COR-L47 (cell line): ENCODE data around the gene GSTM2.

Experiments used
- DNase-seq: peaks from one replicate; lab custom pipeline; 2025; lab: John Stamatoyannopoulos, UW

GSTM2 gene

DNA sequence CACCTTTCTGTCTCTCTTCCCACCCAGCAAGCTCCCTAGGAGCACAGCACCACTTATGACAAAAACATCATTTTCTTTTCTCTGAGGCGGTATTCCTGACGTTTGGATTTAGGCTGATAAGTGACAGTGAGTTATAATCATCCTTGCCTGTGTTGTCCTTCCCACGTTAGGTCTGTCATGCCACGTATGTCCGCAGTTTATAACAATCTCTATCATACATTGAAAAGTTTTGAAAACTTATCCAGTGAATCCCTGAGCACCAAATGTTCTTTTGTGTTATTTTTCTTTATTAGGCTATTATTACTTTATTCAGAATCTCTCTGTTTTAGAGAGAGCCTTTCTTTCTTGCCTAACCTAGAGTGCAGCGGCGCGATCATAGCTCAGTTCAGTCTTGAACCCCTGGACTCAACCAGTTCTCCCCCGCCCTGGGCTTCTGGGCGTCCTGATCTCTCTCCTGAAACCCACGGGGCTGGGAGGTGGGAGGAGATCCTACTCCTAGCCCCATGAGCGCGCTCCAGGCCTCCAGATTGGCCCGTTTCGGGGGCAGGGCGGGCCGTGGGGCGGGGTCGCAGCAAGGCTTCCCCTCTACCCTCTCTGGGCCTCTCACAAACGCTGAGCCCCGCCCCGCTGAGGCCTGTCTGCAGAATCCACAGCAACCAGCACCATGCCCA, at the start of gene GSTM2:
TSS of gene GSTM2 (plus strand) at position 606 of the 671 bp plus-strand sequence. CDS start at position 665, 59 bp downstream.
- no peak for DNase-seq

DNA sequence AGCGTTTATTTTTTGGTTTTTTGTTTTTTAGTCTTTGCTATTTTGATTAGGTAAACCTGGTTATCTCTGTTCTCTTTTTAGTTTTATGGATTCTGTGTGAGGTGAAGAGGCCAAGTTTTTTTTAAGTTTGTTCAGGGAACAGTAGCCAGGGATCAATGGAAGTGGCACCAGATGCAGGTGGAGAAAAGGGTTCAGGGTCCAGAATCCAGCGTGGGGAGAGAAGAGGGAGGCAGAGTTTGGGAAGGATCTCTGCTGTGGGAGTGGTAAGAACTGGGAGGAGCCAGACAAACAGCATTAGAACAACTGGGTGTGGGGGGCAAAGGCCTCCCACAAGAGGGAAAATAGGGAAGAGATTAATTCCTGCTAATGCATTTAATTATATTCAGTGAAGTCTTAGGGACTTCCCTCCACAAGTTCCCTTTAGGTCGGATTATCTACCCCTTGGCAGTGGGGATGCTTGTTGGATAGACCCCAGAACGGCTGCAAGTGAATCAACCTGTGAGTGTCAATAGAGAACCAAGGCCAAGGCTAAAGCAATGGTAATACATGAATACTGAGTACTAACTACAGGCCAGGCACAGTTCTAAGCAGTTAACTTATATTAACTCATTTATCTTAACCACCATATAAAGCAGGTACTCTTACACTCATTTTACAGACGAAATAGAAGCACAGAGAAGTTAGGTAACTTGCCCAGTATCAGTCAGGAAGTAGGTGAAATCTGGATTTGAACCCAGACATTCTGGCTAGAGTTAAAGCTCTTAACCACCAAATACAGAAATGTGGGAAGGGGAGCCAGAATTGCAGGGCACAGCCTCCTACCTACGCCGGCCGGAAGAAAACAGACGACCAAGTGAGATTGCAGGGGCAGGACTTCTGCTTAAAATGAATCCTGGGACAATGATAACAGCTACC, 48.9 kb upstream of the GSTM2 start:
- no peak for DNase-seq

DNA sequence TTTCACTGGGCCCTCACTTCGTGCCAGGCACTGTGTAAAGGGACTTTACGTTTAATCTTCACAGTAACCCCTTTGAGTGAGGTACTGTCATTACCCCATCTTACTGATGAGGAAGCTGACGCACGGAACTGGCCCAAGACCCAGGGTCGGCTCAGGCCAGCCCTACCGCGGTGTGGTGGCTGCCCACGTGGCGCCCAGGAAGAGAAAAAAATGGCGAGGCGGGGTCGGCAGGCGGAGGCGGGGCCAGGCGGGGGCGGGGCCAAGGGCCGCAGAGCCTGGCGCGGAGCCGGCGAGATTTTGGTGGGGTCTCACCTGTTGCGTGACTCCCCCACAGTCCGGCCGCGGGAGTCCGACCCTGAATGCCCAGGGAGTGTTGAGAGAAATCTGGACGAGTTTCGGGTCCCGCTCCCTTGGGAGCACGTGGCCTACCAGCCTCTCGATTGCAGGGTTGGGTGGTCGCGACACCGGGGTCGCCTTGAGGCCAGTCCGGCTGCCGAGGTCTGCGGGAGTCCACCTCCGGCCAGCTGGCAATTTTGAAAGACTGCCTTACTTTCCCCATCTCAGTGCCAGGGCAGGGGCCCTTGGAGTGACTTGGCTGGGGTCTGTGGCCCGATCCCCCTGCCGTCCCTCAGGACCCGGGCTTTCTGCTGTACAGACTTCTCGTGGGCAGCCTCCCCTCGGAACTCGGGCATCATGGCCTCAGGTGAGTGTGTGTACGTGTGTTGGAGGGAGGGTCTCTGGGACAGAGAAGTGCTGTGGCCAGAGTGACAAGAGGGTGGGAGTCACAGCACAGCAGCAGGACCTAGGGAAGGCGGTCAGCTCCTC, 48.1 kb upstream of the GSTM2 start, which contains the start of the genes AMPD2 and GNAT2:
TSS of gene AMPD2 (plus strand) at position 262 of the 825 bp plus-strand sequence. CDS start 1,339 bp downstream, outside the sequence.
TSS of gene GNAT2 (minus strand) at position 41 of the 825 bp plus-strand sequence. CDS start 6,746 bp downstream, outside the sequence.
- DNase-seq = peak; percentile 57

DNA sequence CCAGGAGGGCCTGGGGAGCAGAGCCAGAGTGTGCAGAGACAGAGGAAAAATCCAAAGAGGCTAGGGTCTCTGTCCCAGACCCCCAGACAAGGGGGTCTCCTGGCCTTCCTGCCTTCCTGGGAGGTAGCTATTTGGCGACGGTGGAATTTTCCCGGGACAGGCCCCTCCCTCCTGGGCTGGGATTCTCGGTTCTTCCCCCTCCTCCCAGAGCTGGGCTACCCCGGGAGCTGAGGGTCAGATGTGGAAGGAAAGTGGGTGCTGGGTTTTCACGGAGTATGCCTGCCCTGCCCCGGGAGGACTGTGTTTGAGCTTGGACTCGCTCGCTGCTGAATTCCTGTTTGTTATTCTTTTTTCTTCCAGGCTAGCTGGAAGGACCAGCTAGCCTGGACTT, 47.5 kb upstream of the GSTM2 start:
- DNase-seq = no peak

DNA sequence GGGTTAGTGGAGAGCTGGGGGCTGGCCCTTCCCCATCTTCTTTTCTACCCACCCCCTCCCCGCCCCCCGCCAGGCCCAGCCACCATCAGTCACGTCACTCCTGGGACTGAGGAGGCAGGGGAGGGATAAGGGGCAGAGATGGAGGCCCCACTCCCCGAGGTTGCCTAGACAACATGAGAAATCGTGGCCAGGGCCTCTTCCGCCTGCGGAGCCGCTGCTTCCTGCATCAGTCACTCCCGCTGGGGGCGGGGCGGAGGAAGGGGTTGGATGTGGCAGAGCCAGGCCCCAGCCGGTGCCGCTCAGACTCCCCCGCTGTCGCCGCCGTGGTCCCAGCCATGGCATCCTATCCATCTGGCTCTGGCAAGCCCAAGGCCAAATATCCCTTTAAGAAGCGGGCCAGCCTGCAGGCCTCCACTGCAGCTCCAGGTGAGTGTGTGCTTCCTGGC, 47.0 kb upstream of the GSTM2 start:
- peak; percentile 92 for DNase-seq

DNA sequence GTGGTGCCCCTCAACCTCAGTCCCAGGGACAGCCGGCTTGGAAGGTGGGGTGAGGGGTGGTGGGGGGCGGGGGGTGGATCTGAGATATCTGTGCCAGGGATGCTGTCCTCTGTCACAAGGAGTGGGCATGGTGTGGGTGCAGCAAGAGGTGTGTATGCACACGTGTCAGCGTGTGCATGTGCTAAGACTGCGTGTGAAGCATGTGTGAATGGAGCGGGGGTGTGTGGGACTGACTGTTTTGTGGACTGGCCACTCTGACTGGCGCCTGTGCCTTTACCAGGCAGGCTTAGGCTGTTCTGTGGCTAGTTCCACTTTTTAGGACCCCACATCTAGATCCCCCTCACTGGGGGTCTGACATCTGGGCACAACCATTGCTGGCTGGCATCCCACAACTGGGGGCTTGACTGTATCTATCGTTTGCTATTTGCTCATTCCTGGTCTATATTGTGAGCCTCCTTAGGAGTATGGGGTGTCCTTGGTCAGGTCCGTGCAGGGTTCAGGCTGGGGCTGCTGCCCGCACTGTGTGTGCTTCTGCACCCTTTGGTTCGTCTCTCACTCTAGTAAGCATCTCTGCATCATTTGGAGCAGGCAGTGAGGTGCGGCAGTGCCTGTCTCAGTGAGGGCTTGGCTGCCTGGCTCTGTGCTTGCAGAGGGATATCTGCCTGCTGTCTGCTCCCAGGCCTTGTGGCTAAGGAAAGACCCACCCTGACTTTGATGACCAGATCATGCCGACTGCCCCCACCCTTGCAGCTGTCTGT, 46.3 kb upstream of the GSTM2 start:
- no peak for DNase-seq

DNA sequence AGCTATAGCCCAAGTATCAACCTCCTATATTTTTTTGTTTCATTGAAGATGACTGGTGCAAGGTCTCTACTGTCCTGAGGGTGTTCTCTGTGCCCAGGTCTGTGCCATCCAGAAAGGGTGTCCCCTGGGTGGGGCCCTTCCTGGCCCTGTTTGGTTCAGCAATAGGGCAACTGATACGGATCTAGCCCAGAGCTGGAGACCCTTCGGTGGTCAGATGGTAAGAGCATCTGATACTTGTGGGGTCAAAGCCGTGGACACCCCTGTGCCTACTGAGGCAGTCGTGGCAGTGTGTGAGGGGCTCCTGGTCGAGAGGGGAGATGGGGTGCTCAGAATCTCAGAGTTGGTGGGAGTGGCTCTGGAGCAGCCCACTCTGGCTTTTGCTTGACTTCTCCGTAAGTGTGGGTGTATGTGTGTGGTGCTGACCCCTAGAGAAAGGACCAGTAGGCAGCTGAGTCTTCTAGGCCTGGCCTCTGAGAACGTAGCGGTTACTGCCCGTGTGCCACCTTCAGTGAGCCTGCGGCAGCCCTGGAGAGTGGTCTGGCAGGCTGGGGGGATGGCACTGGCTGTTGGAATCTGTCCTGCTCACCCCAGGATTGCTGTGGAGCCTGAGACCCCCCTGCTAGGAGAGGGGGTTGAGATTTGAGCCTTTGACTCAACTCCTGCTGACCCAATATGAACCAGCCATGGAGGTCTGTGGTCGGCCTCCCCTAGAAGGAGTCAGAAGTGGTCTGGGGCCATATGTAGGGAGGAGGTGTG, 45.5 kb upstream of the GSTM2 start:
- no peak for DNase-seq

DNA sequence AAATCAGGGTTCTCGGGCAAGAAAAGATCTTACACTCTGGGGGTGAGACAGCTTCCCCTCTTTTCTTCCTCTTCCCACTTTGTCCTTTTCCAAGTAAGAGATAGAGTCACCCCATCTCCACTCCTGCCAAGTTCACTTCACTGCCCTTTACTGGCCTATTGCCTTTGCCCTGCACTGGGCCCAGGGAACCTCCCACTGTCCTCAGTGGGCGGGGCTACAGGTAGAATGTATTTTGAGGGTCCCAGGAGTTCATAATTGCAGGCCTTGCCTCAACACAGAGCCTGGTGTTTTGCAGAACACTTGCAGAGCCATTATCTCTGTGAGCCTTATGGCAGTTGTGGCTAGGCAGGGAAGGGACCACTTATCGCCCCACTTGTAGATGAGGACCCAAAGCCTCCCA, 45.0 kb upstream of the GSTM2 start:
- no peak for DNase-seq

DNA sequence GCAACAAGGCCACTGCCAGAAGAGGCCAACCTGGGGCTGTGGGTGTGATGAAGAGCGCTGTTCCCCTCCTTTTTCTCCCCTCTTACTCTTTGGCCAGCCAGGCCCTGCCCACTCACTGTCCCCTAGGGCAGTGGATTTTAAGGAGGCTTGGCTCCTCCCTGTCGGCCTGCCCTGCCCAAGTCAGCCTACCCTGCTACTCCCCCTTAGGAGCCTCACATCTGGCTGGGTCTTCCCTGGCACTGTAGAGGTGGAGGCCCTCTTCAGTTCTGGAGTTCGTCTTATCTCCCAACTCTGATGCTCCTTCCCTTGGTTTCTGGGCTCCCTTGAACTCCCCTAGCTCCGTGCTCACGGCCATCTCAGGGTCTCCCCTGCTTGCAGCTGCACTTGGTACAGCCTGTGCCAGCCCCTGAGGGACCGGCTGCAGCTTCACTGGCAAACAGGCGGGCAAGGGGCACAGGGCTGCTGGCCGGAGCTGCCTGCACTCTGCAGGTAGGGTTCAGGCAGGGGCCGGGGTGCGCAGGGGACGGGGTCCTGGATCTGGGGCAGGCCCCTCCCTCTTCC, 44.2 kb upstream of the GSTM2 start:
- DNase-seq = no peak

DNA sequence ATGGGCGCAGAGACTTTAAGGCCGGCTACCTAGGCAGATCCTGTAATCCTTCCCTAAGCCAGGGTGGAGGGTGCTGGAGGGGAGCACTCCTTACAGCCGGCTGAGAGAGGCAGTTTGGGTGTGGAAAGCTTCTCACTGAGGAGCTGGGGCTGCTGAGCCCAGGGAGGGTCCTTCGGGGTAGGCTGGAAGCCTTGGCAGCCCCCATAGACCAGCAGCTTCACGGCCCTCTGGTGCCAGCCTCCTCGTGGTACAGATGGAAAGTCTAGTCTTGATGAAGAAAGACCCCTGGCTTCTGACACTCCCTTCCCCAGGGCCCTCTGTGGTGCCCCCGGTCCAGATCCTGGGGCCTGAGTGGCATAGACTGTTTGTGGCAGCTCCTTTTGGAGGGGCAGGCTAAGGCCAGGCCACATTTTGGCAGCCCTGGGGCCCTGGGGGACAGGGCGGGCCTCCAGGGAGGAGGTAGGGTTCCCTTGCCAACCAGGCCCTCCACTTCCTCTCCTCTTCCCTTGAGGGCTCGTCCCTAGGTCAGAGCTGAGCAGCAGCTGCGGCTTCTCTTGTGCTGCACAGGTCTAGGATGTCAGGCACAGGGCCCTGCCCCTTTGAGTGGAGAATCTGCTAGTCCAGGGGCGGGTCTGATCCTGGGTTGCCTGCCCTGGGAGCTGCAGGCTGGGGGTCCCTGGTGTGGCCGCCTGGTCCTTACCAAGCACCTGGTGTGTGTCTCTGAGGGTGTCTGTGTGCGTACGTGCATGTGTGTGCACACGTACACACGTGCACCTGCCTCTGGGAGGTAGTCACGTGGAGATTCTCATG, 43.5 kb upstream of the GSTM2 start:
- DNase-seq = no peak

DNA sequence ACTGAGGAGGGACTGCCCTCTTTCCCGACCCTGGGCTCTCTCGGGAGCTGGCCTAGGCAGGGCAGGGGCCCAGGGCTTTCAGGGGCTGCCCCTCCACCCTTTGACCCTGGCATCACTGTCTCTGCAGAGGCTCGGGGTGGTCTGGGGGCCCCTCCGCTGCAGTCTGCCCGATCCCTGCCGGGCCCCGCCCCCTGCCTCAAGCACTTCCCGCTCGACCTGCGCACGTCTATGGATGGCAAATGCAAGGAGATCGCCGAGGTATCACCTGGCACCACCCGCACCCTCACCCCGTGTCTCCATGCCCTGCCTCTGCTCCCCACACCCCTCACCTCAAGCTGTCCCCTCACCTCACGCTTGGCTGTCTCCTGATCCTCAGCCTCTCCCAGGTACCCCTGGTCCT, 42.7 kb upstream of the GSTM2 start:
- no peak for DNase-seq

DNA sequence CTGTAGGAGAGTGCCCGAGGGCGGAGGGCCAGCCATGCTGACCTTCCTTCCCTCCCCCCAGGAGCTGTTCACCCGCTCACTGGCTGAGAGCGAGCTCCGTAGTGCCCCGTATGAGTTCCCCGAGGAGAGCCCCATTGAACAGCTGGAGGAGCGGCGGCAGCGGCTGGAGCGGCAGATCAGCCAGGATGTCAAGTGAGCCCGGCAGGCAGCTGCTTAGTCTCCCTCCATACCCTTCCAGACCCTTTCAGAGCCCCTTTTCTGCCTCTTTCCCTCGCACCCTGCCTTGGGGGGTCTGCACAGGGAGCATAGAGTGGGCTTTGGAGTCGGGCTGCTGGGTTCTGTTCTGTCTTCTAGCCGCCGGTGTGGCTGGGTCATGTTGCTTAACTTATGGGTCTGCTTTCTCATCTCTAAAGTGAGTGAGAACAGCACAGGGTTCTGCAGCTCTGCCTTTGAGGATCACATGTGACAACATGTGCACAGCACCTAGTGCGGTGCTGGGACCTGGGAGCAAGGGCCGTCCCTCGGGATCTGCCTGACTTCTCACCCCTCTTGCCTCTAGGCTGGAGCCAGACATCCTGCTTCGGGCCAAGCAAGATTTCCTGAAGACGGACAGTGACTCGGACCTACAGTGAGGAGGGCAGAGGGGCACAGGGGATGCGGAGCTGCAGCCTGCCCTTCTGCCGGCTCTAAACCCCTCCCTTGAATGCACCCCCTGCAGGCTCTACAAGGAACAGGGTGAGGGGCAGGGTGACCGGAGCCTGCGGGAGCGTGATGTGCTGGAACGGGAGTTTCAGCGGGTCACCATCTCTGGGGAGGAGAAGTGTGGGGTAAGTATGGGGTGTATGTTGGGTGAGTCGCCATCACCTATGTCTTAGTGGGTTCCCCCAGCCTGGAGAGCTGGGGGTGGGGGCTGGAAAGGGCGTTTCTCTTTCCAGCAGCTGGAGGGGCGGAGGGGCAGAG, 42.0 kb upstream of the GSTM2 start:
- no peak for DNase-seq

DNA sequence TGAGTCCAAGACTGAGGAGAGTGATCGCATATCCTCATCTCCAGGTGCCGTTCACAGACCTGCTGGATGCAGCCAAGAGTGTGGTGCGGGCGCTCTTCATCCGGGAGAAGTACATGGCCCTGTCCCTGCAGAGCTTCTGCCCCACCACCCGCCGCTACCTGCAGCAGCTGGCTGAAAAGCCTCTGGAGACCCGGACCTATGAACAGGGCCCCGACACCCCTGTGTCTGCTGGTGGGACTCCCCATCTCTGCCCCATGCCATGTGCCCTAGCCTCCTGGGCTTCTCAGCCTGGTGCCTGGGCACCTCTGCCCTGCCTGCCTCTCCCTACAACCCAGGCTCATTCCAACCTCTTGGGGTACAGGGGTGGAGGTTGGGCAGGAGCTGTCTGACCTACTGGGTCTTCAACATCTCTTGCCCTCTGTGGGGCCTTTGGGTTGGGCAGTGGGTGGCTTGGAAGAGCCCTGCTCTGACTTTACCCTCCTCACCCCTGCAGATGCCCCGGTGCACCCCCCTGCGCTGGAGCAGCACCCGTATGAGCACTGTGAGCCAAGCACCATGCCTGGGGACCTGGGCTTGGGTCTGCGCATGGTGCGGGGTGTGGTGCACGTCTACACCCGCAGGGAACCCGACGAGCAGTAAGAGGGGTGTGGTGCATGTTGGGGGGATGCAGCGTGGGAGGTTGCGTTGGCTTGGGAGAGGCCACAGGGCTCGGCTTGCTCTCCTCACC, 41.0 kb upstream of the GSTM2 start:
- no peak for DNase-seq

DNA sequence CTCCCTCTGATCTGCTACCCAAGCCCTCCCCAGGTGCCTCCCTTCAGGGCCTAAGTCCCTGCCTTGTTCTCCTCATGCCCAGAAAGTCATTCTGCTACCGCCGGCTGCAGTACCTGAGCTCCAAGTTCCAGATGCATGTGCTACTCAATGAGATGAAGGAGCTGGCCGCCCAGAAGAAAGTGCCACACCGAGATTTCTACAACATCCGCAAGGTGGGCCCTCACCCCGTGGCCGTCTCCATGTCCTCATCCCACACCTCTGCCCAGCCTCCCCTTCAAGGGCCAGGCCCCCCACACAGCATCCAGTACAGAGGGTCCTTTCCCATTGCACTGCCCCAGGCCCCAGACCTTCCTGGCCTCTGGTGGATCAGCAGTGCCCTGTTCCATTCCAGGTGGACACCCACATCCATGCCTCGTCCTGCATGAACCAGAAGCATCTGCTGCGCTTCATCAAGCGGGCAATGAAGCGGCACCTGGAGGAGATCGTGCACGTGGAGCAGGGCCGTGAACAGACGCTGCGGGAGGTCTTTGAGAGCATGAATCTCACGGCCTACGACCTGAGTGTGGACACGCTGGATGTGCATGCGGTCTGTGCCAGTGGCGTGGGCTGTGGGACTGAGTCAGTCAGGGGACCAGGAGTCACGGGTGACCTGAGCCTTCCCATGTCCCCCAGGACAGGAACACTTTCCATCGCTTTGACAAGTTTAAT, 40.0 kb upstream of the GSTM2 start:
- no peak for DNase-seq

DNA sequence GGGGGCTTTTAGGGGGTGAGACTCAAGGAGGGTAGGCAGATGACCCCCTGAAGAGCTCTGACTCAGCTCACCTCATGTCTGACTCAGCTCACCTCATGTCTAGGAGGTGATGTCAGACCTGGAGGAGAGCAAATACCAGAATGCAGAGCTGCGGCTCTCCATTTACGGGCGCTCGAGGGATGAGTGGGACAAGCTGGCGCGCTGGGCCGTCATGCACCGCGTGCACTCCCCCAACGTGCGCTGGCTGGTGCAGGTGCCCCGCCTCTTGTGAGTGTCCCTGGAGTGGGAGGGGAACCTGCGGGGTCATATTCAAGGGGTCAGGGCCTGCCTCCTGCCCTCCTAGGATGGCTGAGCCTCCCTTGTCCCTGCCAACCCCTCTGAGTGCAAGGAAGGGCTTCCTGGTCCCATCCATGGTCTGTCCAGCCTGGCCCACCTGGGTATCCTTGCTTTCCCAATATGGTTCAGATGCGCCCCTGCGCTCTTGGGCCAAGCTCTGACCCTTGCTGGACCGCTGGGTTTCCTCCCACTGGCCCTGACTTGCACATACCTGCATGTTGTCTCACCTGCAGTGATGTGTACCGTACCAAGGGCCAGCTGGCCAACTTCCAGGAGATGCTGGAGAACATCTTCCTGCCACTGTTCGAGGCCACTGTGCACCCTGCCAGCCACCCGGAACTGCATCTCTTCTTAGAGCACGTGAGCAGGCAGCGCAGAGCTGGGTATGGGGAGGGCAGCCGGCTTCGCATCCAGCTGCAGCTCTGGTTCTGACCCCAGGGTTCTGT, 39.1 kb upstream of the GSTM2 start:
- DNase-seq = no peak
